ENCODE measurements around the gene WBP2. TPM values are rescaled to one million over a fixed set of nuclear protein-coding genes. Genes with fewer than 3 reads are reported as not detected.
A peak's percentile ranks its signal among the peaks of the same experiment; 100 is the strongest.

WBP2 gene
- total and polyA plus RNA-seq, 10 of the 15 experiments (the other 5 are each of a cell fraction or from before 2014, with no cell fraction given), result 1.5 to 57.3 (median 27.5) TPM

DNA sequence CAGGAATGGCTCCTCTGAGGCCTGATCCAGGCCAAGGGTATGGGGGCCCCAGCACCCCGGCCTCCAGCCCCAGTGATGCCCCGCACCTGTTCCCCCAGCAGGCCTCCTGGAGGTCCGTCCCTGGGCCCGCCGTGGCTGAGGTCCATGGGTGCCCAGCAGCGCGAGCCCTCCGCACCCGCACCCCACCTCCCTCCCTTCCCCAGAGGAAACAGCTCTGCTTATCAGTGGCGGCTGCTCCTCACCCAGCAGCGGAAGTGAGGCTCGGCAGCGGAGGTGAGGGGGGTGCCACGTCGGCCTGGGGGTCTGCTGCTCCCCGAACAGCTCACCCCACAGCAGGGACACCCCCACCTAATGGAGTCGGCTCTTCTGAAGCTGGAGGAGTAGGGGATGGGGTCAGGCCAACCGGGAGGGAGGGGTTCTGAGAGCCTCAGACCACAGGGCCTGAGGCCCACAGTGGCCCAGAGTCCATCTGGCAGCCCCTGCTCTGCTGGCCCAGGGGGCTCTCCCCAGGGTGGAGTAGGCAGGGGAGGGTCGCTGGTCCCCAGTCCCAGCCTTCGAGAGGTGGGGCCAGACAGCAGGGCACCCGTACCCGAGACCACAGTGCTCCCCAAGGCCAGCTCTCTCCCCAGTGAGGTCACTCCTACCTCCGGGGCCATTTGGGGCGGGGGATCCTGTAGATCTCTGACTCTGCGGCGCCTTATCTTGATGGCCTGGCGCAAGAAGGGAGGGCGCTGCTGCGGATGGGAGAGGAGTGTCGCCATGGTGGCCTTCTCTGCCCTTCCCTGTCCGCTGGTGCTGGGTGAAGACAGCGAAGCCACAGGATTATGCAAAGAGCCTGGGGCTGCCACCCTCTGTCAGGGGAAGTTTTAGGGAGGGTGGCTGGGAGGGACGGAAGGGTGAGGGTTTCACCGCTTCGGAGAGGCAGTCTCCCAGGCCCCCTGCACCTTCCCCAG, 11.3 kb downstream of the WBP2 start, which contains the start of gene UNC13D:
Gene UNC13D, minus strand, starts transcription at position 828 of the 953 bp plus-strand sequence. Its CDS starts 67 bp downstream, at position 761.
- FAIRE-seq, result peak; percentile 52
- Histone ChIP-seq H4K20me1 (ENCODE audit: control insufficient read depth, insufficient read depth) (no peaks in the 10 kb centered on the region), H3K79me2 (ENCODE audit: control insufficient read depth, insufficient read depth, low read length) (peaks cover 18% of the 10 kb centered on the region), H3K4me1 (ENCODE audit: control insufficient read depth, insufficient read depth, low read length) (peaks cover 14% of the 10 kb centered on the region), H3K27me3 (replicated peaks in 1 of 2; ENCODE audit: control insufficient read depth in 2 of 2, insufficient read depth in 2 of 2, low read length in 1 of 2) (no peaks in the 10 kb centered on the region), H3K9me3 (replicated peaks; ENCODE audit: control insufficient read depth, insufficient read depth, low read length) (no peaks in the 10 kb centered on the region), H3K27ac (ENCODE audit: control insufficient read depth, insufficient read depth) (peak within 1 kb of the TSS; percentile 93), H2AFZ (ENCODE audit: control insufficient read depth, low read depth, low read length) (peak within 1 kb of the TSS; percentile 84), H3K4me3 (peak within 1 kb of the TSS; percentile 77), H3K4me2 (ENCODE audit: control insufficient read depth, insufficient read depth) (peak within 1 kb of the TSS; percentile 93), H3K9ac (ENCODE audit: control insufficient read depth, insufficient read depth, low read length) (peak within 1 kb of the TSS; percentile 98), H3K36me3 (ENCODE audit: control insufficient read depth in 2 of 2, insufficient read depth in 2 of 2, low read length in 1 of 2) (peaks cover 0 to 7% of the 10 kb centered on the region in 2 experiments; a peak in 3 of 4 replicates)
- in situ Hi-C loops (cut with MboI), result no loop called here
- RAD21 ChIA-PET (ENCODE audit: unreplicated experiment), result interaction anchor here (0.9 to 3.6 kb wide), 11 partner anchors 11 to 90 kb away, joined by 3 to 21 read pairs (median 5); partner anchors contain the start of genes GALK1, TRIM65 and WBP2
- WGBS (ENCODE audit: insufficient coverage, insufficient replicate concordance, low lambda C conversion rate, missing lambda C conversion rate), result 3% methylated on average over 31 of the region's 35 CpGs
- peak; percentile 62 for ATAC-seq
- no peak for DNase-seq (ENCODE audit: low read depth, low spot score)
- SMC1A ChIA-PET (ENCODE audit: uncharacterized antibody, unreplicated experiment), result interaction anchor here (0.7 to 3.2 kb wide), 8 partner anchors 11 to 90 kb away, joined by 3 to 14 read pairs (median 5); partner anchors contain the start of genes UNK and WBP2
- CTCF ChIA-PET, result interaction anchor here (0.7 to 8.7 kb wide), 12 partner anchors 14 to 123 kb away, joined by 3 to 117 read pairs (median 5); partner anchors contain the start of genes GALK1, TRIM65 and WBP2
- intact Hi-C loops (cut with micrococcal nuclease; ENCODE audit: unreplicated experiment), result no loop called here
- BruUV-seq (replicated peaks), result TSS peak; percentile 81
- POLR2A ChIA-PET, result interaction anchor here (0.5 to 4.5 kb wide), 14 partner anchors 8 to 180 kb away, joined by 3 to 42 read pairs (median 8); partner anchors contain the start of genes GALK1, UNK and WBP2
- TF ChIP-seq, protein P1, sequence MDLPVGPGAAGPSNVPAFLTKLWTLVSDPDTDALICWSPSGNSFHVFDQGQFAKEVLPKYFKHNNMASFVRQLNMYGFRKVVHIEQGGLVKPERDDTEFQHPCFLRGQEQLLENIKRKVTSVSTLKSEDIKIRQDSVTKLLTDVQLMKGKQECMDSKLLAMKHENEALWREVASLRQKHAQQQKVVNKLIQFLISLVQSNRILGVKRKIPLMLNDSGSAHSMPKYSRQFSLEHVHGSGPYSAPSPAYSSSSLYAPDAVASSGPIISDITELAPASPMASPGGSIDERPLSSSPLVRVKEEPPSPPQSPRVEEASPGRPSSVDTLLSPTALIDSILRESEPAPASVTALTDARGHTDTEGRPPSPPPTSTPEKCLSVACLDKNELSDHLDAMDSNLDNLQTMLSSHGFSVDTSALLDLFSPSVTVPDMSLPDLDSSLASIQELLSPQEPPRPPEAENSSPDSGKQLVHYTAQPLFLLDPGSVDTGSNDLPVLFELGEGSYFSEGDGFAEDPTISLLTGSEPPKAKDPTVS (IDR thresholded peaks at IDR 0.05; ENCODE audit: low read depth, low read length), result no peak
- TF ChIP-seq SMAD1 (IDR thresholded peaks at IDR 0.05; ENCODE audit: low read depth, partially characterized antibody) (no peak), SIX5 (IDR thresholded peaks at IDR 0.05; ENCODE audit: low read depth, low read length, severe bottlenecking) (no peak), TAF1 (IDR thresholded peaks at IDR 0.05; ENCODE audit: borderline replicate concordance, low read depth, low read length) (peak; percentile 51; the same call in 1 of the 2 replicates), PBX3 (IDR thresholded peaks at IDR 0.05; ENCODE audit: insufficient replicate concordance, low read depth, low read length) (no peak), NFYB (IDR thresholded peaks at IDR 0.05; ENCODE audit: insufficient read depth, low read depth, low read length) (no peak), DPF2 (IDR thresholded peaks at IDR 0.05) (0 out of 2 replicates have a peak, but pooled peaks have one; percentile 38), MTA3 (IDR thresholded peaks at IDR 0.05; ENCODE audit: borderline replicate concordance, low read length) (no peak), ATF7 (IDR thresholded peaks at IDR 0.05; ENCODE audit: low read depth) (peak; percentile 44), PML (IDR thresholded peaks at IDR 0.05; ENCODE audit: low read length) (no peak), MXI1 (IDR thresholded peaks at IDR 0.05; ENCODE audit: low read depth, low read length) (no peak), NR2C2 (IDR thresholded peaks at IDR 0.05; ENCODE audit: borderline replicate concordance, control insufficient read depth, insufficient read length, low read depth) (no peak), GABPA (IDR thresholded peaks at IDR 0.05; ENCODE audit: low read depth) (no peak)
- TF ChIP-seq, protein P2, sequence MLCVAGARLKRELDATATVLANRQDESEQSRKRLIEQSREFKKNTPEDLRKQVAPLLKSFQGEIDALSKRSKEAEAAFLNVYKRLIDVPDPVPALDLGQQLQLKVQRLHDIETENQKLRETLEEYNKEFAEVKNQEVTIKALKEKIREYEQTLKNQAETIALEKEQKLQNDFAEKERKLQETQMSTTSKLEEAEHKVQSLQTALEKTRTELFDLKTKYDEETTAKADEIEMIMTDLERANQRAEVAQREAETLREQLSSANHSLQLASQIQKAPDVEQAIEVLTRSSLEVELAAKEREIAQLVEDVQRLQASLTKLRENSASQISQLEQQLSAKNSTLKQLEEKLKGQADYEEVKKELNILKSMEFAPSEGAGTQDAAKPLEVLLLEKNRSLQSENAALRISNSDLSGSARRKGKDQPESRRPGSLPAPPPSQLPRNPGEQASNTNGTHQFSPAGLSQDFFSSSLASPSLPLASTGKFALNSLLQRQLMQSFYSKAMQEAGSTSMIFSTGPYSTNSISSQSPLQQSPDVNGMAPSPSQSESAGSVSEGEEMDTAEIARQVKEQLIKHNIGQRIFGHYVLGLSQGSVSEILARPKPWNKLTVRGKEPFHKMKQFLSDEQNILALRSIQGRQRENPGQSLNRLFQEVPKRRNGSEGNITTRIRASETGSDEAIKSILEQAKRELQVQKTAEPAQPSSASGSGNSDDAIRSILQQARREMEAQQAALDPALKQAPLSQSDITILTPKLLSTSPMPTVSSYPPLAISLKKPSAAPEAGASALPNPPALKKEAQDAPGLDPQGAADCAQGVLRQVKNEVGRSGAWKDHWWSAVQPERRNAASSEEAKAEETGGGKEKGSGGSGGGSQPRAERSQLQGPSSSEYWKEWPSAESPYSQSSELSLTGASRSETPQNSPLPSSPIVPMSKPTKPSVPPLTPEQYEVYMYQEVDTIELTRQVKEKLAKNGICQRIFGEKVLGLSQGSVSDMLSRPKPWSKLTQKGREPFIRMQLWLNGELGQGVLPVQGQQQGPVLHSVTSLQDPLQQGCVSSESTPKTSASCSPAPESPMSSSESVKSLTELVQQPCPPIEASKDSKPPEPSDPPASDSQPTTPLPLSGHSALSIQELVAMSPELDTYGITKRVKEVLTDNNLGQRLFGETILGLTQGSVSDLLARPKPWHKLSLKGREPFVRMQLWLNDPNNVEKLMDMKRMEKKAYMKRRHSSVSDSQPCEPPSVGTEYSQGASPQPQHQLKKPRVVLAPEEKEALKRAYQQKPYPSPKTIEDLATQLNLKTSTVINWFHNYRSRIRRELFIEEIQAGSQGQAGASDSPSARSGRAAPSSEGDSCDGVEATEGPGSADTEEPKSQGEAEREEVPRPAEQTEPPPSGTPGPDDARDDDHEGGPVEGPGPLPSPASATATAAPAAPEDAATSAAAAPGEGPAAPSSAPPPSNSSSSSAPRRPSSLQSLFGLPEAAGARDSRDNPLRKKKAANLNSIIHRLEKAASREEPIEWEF (IDR thresholded peaks at IDR 0.05; ENCODE audit: insufficient replicate concordance, low read depth, low read length), result no peak

All from GM12878 (cell line).